Measurements from ENCODE around the gene MYO15A. TPM values are rescaled to one million over a fixed set of nuclear protein-coding genes. Genes with fewer than 3 reads are reported as not detected.
A peak's percentile ranks its signal among the peaks of the same experiment; 100 is the strongest.

Gene MYO15A
- total RNA-seq, 2 experiments from 2014 or later: 0.76 to 1.1 TPM

DNA sequence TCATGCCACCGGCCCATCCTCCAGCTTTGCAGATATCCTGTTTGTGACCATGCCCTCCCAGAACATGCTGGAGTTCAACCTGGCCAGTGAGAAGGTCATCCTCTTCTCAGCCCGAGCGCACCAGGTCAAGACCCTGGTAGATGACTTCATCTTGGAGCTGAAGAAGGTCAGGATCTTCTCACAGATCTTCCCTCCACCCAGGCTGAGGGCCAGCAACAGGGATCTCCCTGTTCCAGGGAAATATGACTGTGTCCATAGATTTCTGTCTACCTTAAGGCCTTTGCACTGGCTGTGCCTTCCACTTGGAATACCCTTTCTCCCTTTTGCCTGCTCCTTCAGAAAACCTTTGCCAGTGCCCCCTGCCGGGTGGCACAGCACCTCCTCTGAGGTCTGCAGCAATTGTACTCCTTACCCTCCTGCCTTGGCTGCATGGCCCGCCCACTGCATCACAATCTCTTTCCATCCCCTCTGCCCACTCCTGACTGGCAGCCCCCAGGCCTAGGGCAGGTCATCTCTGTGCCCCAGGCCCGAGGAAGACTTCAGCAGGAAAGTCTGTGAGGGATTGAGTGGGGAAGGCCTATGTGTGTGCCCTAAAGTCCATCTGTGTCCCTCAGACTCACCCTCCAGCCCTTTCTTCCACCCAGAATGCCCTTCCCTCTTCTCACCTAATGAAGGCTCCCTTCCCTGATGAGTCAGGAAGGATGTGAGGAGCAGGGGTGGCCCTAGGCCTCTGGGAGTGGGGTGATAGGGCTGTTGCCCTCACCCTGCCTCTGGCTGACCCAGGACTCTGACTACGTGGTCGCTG is 47.8 kb downstream of the MYO15A start:
- POLR2A ChIA-PET: no interaction called here
- intact Hi-C loops (cut with micrococcal nuclease): no loop called here
- peaks cover 25% of the 10 kb centered on the region for H3K4me1 Mint-ChIP-seq (ENCODE audit: low read depth)
- ATAC-seq: no peak
- H3K4me3 Mint-ChIP-seq: no peak overlapping the region
- TF ChIP-seq CTCF (IDR thresholded peaks at IDR 0.05): no peak
- CTCF ChIA-PET: interaction anchor here (1.0 to 1.9 kb wide), 5 partner anchors 14 to 61 kb away, joined by 3 to 8 read pairs (median 3); no protein-coding TSS in a partner anchor
- H3K27ac Mint-ChIP-seq: no peak overlapping the region
- no peak for DNase-seq
- no peaks in the 10 kb centered on the region for H3K9me3 Mint-ChIP-seq
- no peaks in the 10 kb centered on the region for H3K36me3 Mint-ChIP-seq (ENCODE audit: low read depth)
- peaks cover 2% of the 10 kb centered on the region for H3K27me3 Mint-ChIP-seq

DNA sequence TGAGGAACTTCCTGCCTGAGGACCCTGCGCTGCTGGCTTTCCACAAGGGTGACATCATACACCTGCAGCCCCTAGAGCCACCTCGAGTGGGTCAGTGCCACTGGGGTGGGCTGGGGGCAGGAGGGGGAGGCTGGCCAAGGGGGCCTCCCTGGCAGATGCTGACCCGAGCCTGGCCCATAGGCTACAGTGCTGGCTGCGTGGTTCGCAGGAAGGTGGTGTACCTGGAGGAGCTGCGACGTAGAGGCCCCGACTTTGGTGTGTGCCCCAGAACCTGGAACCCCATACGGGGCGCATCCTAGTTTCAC is 48.4 kb downstream of the MYO15A start:
- no peak overlapping the region for H3K27ac Mint-ChIP-seq
- POLR2A ChIA-PET: no interaction called here
- no peak for TF ChIP-seq CTCF (IDR thresholded peaks at IDR 0.05)

DNA sequence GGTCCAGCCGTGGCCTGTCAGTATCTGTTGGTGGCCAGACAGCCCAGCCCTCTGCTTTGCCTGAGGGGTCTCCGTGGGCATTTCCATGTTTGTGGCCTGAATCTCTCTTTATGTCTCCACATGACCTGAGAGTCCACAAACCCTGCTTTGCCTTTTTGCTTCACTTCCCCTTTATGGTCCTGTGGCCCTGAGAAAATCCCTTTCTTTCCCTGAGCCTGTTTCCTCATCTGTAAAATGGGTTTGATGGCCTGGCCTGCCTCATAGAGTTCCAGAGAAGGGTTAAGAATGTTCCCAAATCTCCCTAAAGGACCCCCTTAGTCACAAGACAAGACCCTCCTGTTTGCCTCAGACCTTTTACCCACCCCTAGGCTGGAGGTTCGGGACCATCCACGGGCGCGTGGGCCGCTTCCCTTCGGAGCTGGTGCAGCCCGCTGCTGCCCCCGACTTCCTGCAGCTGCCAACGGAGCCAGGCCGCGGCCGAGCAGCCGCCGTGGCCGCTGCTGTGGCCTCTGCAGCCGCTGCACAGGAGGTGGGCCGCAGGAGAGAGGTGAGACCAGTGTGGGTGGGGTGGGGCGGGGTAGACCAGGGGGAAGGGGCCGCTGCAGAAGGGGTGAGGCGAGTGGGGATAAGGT is 48.9 kb downstream of the MYO15A start:
- ChIA-PET POLR2A (interaction anchor here (1.0 to 1.1 kb wide), 4 partner anchors 15 to 27 kb away, joined by 3 to 6 read pairs (median 4); partner anchors contain the start of gene ALKBH5), CTCF (interaction anchor here (0.8 to 1.0 kb wide), 4 partner anchors 11 to 34 kb away, joined by 3 read pairs; no protein-coding TSS in a partner anchor)
- no peaks in the 10 kb centered on the region for H3K36me3 Mint-ChIP-seq (ENCODE audit: low read depth)
- no peak overlapping the region for H3K4me3 Mint-ChIP-seq
- no peak for DNase-seq
- peaks cover 25% of the 10 kb centered on the region for H3K4me1 Mint-ChIP-seq (ENCODE audit: low read depth)
- no peak overlapping the region for H3K27ac Mint-ChIP-seq
- intact Hi-C loops (cut with micrococcal nuclease): no loop called here
- no peak for ATAC-seq
- H3K27me3 Mint-ChIP-seq: peaks cover 2% of the 10 kb centered on the region
- no peaks in the 10 kb centered on the region for H3K9me3 Mint-ChIP-seq
- no peak for TF ChIP-seq CTCF (IDR thresholded peaks at IDR 0.05)

More for the DNA sequence above, 48.4 kb downstream of the MYO15A start:
- Mint-ChIP-seq H3K27me3 (peaks cover 2% of the 10 kb centered on the region), H3K4me1 (ENCODE audit: low read depth) (peaks cover 25% of the 10 kb centered on the region), H3K36me3 (ENCODE audit: low read depth) (no peaks in the 10 kb centered on the region), H3K9me3 (no peaks in the 10 kb centered on the region), H3K4me3 (no peak overlapping the region)
- CTCF ChIA-PET: no interaction called here
- intact Hi-C loops (cut with micrococcal nuclease): no loop called here
- no peak for DNase-seq
- ATAC-seq: no peak

GRCh38 chr17:18158022-18158600 is 49.6 kb downstream of the MYO15A start:
- peak overlapping the region; percentile 74 for H3K27ac Mint-ChIP-seq

More at GRCh38 chr17:18158022-18158600, 49.6 kb downstream of the MYO15A start:
- DNase-seq: peak; percentile 99
- H3K27me3 Mint-ChIP-seq: no peaks in the 10 kb centered on the region
- no peaks in the 10 kb centered on the region for H3K9me3 Mint-ChIP-seq
- POLR2A ChIA-PET: interaction anchor here (1.0 to 1.1 kb wide), 4 partner anchors 16 to 26 kb away, joined by 3 to 6 read pairs (median 4); partner anchors contain the start of gene ALKBH5
- H3K4me1 Mint-ChIP-seq (ENCODE audit: low read depth): peaks cover 25% of the 10 kb centered on the region
- intact Hi-C loops (cut with micrococcal nuclease): no loop called here
- H3K4me3 Mint-ChIP-seq: peak overlapping the region; percentile 65
- CTCF ChIA-PET: interaction anchor here (0.8 to 1.0 kb wide), 4 partner anchors 12 to 33 kb away, joined by 3 read pairs; no protein-coding TSS in a partner anchor
- no peak for TF ChIP-seq CTCF (IDR thresholded peaks at IDR 0.05)
- peak; percentile 81 for ATAC-seq
- H3K36me3 Mint-ChIP-seq (ENCODE audit: low read depth): no peaks in the 10 kb centered on the region
